ENCODE measurements around the gene TTC8. TPM values are rescaled to one million over a fixed set of nuclear protein-coding genes. Genes with fewer than 3 reads are reported as not detected.

TTC8 gene
- total RNA-seq, 4 donors from 2014 or later, result 5.1 to 22.3 (median 13.8) TPM

DNA sequence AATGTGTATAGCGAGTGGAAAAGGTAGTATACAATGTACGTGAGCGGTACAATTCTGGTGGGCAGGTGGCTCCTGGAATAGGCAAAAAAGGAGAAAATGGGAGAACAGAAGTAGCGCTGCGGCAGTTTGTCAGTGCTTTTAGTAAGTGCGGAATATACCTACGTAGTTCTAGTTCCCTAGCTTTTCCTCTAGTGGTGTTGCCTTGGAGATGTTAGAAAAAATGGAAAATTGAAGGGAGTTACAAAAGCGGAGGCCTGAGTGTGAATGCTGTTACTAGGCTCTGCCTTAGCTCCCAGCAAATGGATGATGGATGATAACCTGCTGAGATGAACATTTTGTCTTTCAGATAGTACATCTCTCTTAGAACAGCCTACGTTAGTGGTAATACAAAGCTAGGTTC, 1.1 kb downstream of the TTC8 start:
- DNase-seq, result no peak
- TF ChIP-seq POLR2A (IDR thresholded peaks at IDR 0.05), result no peak
- TF ChIP-seq, protein P1, sequence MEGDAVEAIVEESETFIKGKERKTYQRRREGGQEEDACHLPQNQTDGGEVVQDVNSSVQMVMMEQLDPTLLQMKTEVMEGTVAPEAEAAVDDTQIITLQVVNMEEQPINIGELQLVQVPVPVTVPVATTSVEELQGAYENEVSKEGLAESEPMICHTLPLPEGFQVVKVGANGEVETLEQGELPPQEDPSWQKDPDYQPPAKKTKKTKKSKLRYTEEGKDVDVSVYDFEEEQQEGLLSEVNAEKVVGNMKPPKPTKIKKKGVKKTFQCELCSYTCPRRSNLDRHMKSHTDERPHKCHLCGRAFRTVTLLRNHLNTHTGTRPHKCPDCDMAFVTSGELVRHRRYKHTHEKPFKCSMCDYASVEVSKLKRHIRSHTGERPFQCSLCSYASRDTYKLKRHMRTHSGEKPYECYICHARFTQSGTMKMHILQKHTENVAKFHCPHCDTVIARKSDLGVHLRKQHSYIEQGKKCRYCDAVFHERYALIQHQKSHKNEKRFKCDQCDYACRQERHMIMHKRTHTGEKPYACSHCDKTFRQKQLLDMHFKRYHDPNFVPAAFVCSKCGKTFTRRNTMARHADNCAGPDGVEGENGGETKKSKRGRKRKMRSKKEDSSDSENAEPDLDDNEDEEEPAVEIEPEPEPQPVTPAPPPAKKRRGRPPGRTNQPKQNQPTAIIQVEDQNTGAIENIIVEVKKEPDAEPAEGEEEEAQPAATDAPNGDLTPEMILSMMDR (IDR thresholded peaks at IDR 0.05), result no peak
- no peaks in the 10 kb centered on the region for H3K27me3 ChIP-seq
- no peak overlapping the region for H3K27ac ChIP-seq
- H3K36me3 ChIP-seq, result no peaks in the 10 kb centered on the region
- no peaks in the 10 kb centered on the region for H3K9me3 ChIP-seq
- no peak overlapping the region for H3K4me3 ChIP-seq
- peaks cover 0 to 11% (median 0%) of the 10 kb centered on the region in 4 donors for H3K4me1 ChIP-seq

DNA sequence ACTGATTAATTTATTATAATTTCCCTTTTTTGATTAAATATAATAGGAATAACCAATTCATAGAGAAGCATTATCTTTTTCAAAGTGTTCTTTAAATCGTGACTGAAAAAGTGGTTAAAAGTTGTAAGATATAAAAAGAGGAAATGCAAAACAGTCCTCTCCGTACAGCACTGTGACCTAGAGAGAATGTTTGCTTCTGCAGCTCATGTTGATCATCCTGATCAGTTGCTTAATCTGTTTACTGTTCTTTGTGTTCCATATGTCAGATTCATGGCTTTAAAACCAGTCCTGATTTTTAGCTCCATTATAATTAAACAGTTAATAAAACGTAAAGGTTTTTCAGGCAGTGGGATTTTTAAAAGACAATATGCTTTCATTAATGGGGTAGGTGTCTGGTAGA, 4.7 kb downstream of the TTC8 start:
- Histone ChIP-seq H3K9me3 (no peaks in the 10 kb centered on the region), H3K4me3 (no peak overlapping the region), H3K27ac (no peak overlapping the region), H3K36me3 (no peaks in the 10 kb centered on the region), H3K27me3 (no peaks in the 10 kb centered on the region), H3K4me1 (peaks cover 0 to 6% (median 0%) of the 10 kb centered on the region in 4 donors)
- DNase-seq, result no peak
- TF ChIP-seq, protein P1 (IDR thresholded peaks at IDR 0.05), result no peak
- no peak for TF ChIP-seq POLR2A (IDR thresholded peaks at IDR 0.05)

DNA sequence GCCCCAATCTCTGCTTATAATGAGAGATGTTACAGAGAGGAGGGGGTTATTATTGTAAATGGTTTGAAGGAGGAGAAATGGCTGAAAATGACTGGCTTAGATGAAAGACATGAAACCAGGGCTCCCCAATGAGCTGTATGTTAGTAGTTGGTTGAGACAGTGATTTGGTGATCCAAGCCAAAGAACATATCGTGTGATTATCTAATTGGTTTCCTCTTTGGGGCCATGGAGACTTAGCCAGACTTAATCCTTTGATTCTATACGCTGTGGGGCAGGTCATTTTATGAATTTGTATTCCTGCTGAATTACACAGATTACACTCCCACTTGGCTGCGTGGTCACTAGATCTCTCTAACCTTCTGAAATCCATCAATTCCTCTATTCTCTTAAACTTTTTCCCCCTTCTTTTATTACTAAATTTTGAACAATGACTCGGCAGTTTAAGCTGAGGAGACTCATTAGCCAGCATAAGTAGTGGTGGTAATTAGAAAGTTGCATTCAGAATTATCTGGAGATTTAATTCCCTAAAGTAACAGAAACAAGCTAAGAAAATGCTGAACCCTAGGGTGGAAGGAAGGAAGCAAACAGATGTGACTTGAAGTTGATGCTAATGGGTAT, 5.3 kb downstream of the TTC8 start:
- H3K4me1 ChIP-seq, result peaks cover 0 to 6% (median 0%) of the 10 kb centered on the region in 4 donors
- H3K27me3 ChIP-seq, result no peaks in the 10 kb centered on the region
- H3K4me3 ChIP-seq, result no peak overlapping the region
- no peak for TF ChIP-seq POLR2A (IDR thresholded peaks at IDR 0.05)
- TF ChIP-seq, protein P1 (IDR thresholded peaks at IDR 0.05), result no peak
- no peak for DNase-seq
- no peak overlapping the region for H3K27ac ChIP-seq
- H3K9me3 ChIP-seq, result no peaks in the 10 kb centered on the region
- H3K36me3 ChIP-seq, result no peaks in the 10 kb centered on the region

DNA sequence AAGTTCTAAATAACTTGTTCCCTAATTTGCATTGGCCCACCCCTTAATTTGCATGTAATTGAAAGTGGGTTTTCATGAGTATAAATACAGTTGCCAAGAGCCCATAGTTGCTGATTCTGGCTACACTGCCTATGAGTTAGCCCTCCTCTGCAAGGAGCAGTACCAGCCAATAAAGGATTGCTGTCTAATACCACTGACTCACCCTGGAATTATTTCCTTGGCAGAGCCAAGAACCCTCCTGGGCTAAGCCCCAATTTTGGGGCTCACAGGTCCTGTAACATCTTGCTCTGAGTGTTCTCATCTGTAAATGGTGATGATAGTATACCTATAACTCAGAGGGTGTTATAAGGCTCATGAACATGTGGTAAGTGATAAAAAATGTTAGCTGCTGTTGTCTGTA, 6.8 kb downstream of the TTC8 start:
- Histone ChIP-seq H3K27ac (no peak overlapping the region), H3K4me3 (no peak overlapping the region), H3K9me3 (no peaks in the 10 kb centered on the region), H3K4me1 (no peaks in the 10 kb centered on the region), H3K27me3 (no peaks in the 10 kb centered on the region), H3K36me3 (no peaks in the 10 kb centered on the region)
- DNase-seq, result no peak
- no peak for TF ChIP-seq POLR2A (IDR thresholded peaks at IDR 0.05)
- TF ChIP-seq, protein P1 (IDR thresholded peaks at IDR 0.05), result no peak

DNA sequence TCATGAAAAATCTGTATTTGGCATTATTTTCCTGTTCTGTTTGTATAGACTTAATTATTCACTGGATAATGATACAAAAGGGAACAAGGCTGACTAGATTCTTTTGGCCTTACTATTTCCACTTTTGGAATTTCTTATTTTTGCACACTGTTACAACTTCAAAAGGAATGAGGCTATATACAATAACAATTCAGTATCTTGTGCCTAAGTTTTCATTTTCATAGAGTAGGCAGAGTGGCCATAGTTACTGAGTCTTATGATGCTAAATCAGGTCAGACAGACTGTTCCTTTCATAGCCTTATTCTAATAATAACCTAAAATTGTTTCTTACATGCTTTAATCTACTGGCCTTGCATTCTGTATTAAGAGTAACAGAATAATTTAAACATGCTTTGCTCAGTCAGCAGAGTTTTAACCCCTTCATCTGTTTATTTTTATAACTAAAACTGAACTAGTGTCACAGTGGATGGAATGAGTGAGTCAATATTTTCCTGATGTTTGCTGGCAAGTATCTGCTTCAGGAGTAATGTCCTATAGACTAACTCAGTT, 10.5 kb downstream of the TTC8 start:
- H3K4me3 ChIP-seq, result no peak overlapping the region
- no peaks in the 10 kb centered on the region for H3K36me3 ChIP-seq
- H3K9me3 ChIP-seq, result no peaks in the 10 kb centered on the region
- H3K27me3 ChIP-seq, result no peaks in the 10 kb centered on the region
- TF ChIP-seq POLR2A (IDR thresholded peaks at IDR 0.05), result no peak
- TF ChIP-seq, protein P1 (IDR thresholded peaks at IDR 0.05), result no peak
- no peak overlapping the region for H3K27ac ChIP-seq
- no peak for DNase-seq
- H3K4me1 ChIP-seq, result no peaks in the 10 kb centered on the region

Measured in Peyer's patch (tissue), 4 donors.